B cell (primary cell): ENCODE data around the gene AKT3. TPM values are rescaled to one million over a fixed set of nuclear protein-coding genes. Genes with fewer than 3 reads are reported as not detected.

Experiments used
- ATAC-seq: fragments of 200-7000 bp; cut with Tn5 transposase; one replicate; pipeline ENCODE4 v1.10.0; 2021; ENCODE audit warnings: low read depth, mild to moderate bottlenecking, moderate number of reproducible peaks, moderate library complexity
- CTCF ChIA-PET: fragments of 350-600 bp; sonication (Branson Sonifier 250); formaldehyde crosslinking; loops from one replicate; lab custom pipeline; 2021; ENCODE audit warnings: antibody characterized with exemption, inconsistent platforms; lab: Charles Lee
- POLR2A ChIA-PET: fragments of 350-600 bp; sonication (Branson Sonifier 250); formaldehyde crosslinking; loops from one replicate; lab custom pipeline; 2021; ENCODE audit warnings: antibody characterized with exemption; lab: Charles Lee
- DNase-seq: peaks from one replicate; pipeline ENCODE4 v3.0.0; 2013
- H2AFZ ChIP-seq: 2 replicates; pipeline ENCODE4 v1.6.1; 2012; ENCODE audit warnings: mild to moderate bottlenecking, low read depth, low read length; ENCODE audit not compliant: insufficient read depth, poor library complexity, severe bottlenecking
- H3K27ac ChIP-seq, 2 donors: 1 replicate in 1 of 2; 2 replicates in 1 of 2; pipeline ENCODE4 v1.5.1; 2012 to 2013; ENCODE audit warnings: low read length in 2 of 2, mild to moderate bottlenecking in 2 of 2, moderate library complexity in 1 of 2
- H3K27me3 ChIP-seq, 4 experiments: fragments of 200-600 bp in 1 of 4; sonication (generic) in 1 of 4; replicated peaks in 1 of 4; 1 replicate in 2 of 4; 2 replicates in 2 of 4; pipeline versions ENCODE4 v1.6.1 to v1.7.0; 2013 to 2016; ENCODE audit warnings: low read length in 3 of 4, mild to moderate bottlenecking in 2 of 4, mixed read lengths in 1 of 4, moderate library complexity in 1 of 4; ENCODE audit not compliant: insufficient read depth in 4 of 4, control insufficient read depth in 3 of 4; ENCODE audit errors: control extremely low read depth in 1 of 4
- H3K36me3 ChIP-seq, 2 experiments: replicated peaks in 1 of 2; 1 replicate in 1 of 2; 2 replicates in 1 of 2; pipeline versions ENCODE4 v1.6.1 to v1.7.1; 2013; ENCODE audit warnings: low read length in 1 of 2; ENCODE audit not compliant: insufficient read depth in 2 of 2, control insufficient read depth in 1 of 2; ENCODE audit errors: control extremely low read depth in 1 of 2, extremely low read depth in 1 of 2
- H3K4me1 ChIP-seq, 2 donors: fragments of 200-600 bp in 1 of 2; sonication (generic) in 1 of 2; 1 replicate in 1 of 2; 2 replicates in 1 of 2; pipeline versions ENCODE4 v1.5.1 to v1.6.1; 2013 to 2017; ENCODE audit warnings: low read length in 2 of 2; ENCODE audit not compliant: control insufficient read depth in 2 of 2, insufficient read depth in 2 of 2
- H3K4me2 ChIP-seq: replicated peaks from 2 replicates; pipeline ENCODE3; 2012; ENCODE audit warnings: mild to moderate bottlenecking, low read depth, low read length; ENCODE audit not compliant: poor library complexity, severe bottlenecking
- H3K4me3 ChIP-seq, 5 experiments: fragments of 200-600 bp in 1 of 5; sonication (generic) in 1 of 5; 1 replicate in 3 of 5; 2 replicates in 2 of 5; pipeline versions ENCODE4 v1.5.1 to v1.7.0; 2011 to 2016; ENCODE audit warnings: low read length in 4 of 5, mild to moderate bottlenecking in 4 of 5, low read depth in 2 of 5, control low read depth in 1 of 5, moderate library complexity in 1 of 5; ENCODE audit not compliant: insufficient read depth in 1 of 5; ENCODE audit errors: control extremely low read depth in 1 of 5, extremely low read depth in 1 of 5
- H3K79me2 ChIP-seq: fragments of 200-600 bp; sonication (generic); one replicate; pipeline ENCODE4 v1.6.0; 2016; ENCODE audit warnings: low read length; ENCODE audit not compliant: control insufficient read depth, insufficient read depth
- H3K9ac ChIP-seq: fragments of 200-600 bp; sonication (generic); 2 replicates; pipeline ENCODE4 v1.6.1; 2017; ENCODE audit warnings: mild to moderate bottlenecking, low read length, moderate library complexity
- H3K9me3 ChIP-seq, 3 donors: one replicate each; pipeline versions ENCODE4 v1.6.1 to v1.7.1; 2013; ENCODE audit warnings: low read length in 2 of 3; ENCODE audit not compliant: control insufficient read depth in 2 of 3, insufficient read depth in 1 of 3; ENCODE audit errors: control extremely low read depth in 1 of 3
- H4K20me1 ChIP-seq: 2 replicates; pipeline ENCODE4 v1.6.0; 2012; ENCODE audit warnings: mild to moderate bottlenecking, low read length; ENCODE audit not compliant: insufficient read depth, control insufficient read depth, poor library complexity, severe bottlenecking
- H3K27ac Mint-ChIP-seq: one replicate; pipeline ENCODE4 v1.8.0; 2021; ENCODE audit warnings: mixed read lengths
- H3K27me3 Mint-ChIP-seq: one replicate; pipeline ENCODE4 v1.8.0; 2021; ENCODE audit warnings: mixed read lengths
- H3K4me1 Mint-ChIP-seq: one replicate; pipeline ENCODE4 v1.8.0; 2021; ENCODE audit warnings: mixed read lengths
- H3K4me3 Mint-ChIP-seq: one replicate; pipeline ENCODE4 v1.8.0; 2021; ENCODE audit warnings: mixed read lengths
- H3K9me3 Mint-ChIP-seq: one replicate; pipeline ENCODE4 v1.8.0; 2022; ENCODE audit warnings: mixed read lengths; ENCODE audit not compliant: insufficient read depth
- EZH2 ChIP-seq: IDR thresholded peaks from 2 replicates; pipeline ENCODE4 v1.6.1; 2012; ENCODE audit warnings: borderline replicate concordance, low read depth, mild to moderate bottlenecking, moderate library complexity, low read length; ENCODE audit not compliant: insufficient read depth, poor library complexity, severe bottlenecking
- WGBS: methylation state at CpG from one replicate; pipeline ENCODE4 v1.1.5; 2013; ENCODE audit warnings: missing lambda C conversion rate; ENCODE audit not compliant: insufficient coverage; 5-methylcytosine and 5-hydroxymethylcytosine counted together
- intact Hi-C: fragments of 100-400 bp; cut with micrococcal nuclease; formaldehyde crosslinking; loops from one replicate; pipeline ENCODE4 v1.10.0; 2022
- polyA plus RNA-seq: library from polyadenylated mRNA; depleted of rRNA; stranded (reverse); fragments of >200 nt; gene quantifications from 2 replicates; pipeline ENCODE4 v1.2.3, GENCODE V29; 2012
- total RNA-seq, 2 donors: library from RNA; stranded (reverse); fragments of 120-200 nt in 1 of 2; gene quantifications; 1 replicate in 1 of 2; 2 replicates in 1 of 2; pipeline versions ENCODE4 v1.2.3 to v1.2.4, GENCODE V29; 2013 to 2022
- TF ChIP-seq, protein P1 (sequence below): fragments of 200-600 bp; IDR thresholded peaks from one replicate; pipeline ENCODE4 v1.8.0; 2022; ENCODE audit warnings: antibody characterized with exemption, mild to moderate bottlenecking

Gene AKT3
- total and polyA plus RNA-seq, 2 donors (not counting 1 experiment from before 2014, with no cell fraction given), result 4.4 to 148 TPM

GRCh38 chr1:243848165-243848857, 1.7 kb downstream of the AKT3 start:
- DNase-seq (no peak), ATAC-seq (no peak)
- Mint-ChIP-seq H3K4me1 (peaks cover 41% of the 10 kb centered on the region), H3K4me3 (peak overlapping the region; percentile 96), H3K27ac (peak overlapping the region; percentile 97), H3K9me3 (no peaks in the 10 kb centered on the region), H3K27me3 (peaks cover under 1% of the 10 kb centered on the region)
- Histone ChIP-seq H3K9me3 (no peaks in the 10 kb centered on the region), H3K79me2 (peaks cover 10% of the 10 kb centered on the region), H2AFZ (peak overlapping the region; percentile 70), H3K9ac (peak overlapping the region; percentile 94), H3K4me2 (peak overlapping the region; percentile 86), H3K27me3 (no peaks in the 10 kb centered on the region), H4K20me1 (no peaks in the 10 kb centered on the region), H3K27ac (peak overlapping the region; percentile 39 to 98), H3K36me3 (no peaks in the 10 kb centered on the region), H3K4me1 (peaks cover 13 to 14% of the 10 kb centered on the region in 2 donors), H3K4me3 (peak overlapping the region in 4 of 5 experiments; percentile 70 to 82 (median 77))
- WGBS, result no CpG with 5 or more reads among the region's 5 CpGs
- POLR2A ChIA-PET, result interaction anchor here (0.5 to 1.2 kb wide), 3 partner anchors 200 to 476 kb away, joined by 3 to 4 read pairs (median 3); no protein-coding TSS in a partner anchor
- TF ChIP-seq, protein P1, sequence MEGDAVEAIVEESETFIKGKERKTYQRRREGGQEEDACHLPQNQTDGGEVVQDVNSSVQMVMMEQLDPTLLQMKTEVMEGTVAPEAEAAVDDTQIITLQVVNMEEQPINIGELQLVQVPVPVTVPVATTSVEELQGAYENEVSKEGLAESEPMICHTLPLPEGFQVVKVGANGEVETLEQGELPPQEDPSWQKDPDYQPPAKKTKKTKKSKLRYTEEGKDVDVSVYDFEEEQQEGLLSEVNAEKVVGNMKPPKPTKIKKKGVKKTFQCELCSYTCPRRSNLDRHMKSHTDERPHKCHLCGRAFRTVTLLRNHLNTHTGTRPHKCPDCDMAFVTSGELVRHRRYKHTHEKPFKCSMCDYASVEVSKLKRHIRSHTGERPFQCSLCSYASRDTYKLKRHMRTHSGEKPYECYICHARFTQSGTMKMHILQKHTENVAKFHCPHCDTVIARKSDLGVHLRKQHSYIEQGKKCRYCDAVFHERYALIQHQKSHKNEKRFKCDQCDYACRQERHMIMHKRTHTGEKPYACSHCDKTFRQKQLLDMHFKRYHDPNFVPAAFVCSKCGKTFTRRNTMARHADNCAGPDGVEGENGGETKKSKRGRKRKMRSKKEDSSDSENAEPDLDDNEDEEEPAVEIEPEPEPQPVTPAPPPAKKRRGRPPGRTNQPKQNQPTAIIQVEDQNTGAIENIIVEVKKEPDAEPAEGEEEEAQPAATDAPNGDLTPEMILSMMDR, result no peak
- no peak for TF ChIP-seq EZH2
- intact Hi-C loops, result loop anchor here (5.0 kb wide), 2 partner anchors 121 to 804 kb away; partner anchors contain the start of gene DESI2
- CTCF ChIA-PET, result no interaction called here

DNA sequence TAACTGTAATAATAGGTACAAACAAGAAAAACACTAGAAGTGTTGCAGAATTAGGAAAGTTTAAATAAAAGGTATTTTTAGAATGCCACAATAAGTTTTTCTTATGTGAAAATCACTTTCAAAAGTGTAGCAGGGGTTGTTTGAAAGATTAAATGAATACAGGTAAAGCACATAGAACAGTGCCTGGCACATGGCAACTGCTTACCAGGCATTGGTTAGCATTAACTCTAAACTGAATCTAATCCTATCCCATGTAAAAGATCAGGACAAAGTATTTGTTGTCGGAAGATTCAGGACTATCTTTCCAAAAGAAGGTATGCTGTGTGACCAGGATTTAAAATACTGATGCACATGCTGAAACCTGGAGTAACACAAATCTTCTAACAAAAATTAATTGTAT, 3.3 kb downstream of the AKT3 start:
- CTCF ChIA-PET, result no interaction called here

More for the DNA sequence above, 3.3 kb downstream of the AKT3 start:
- no CpG with 5 or more reads among the region's 1 CpG for WGBS
- intact Hi-C loops, result loop anchor here (5.0 kb wide), 2 partner anchors 119 to 806 kb away; partner anchors contain the start of gene DESI2
- Mint-ChIP-seq H3K27me3 (no peaks in the 10 kb centered on the region), H3K27ac (no peak overlapping the region), H3K9me3 (no peaks in the 10 kb centered on the region), H3K4me1 (peaks cover 49% of the 10 kb centered on the region), H3K4me3 (no peak overlapping the region)
- H3K27me3 ChIP-seq, result no peaks in the 10 kb centered on the region
- peaks cover 13 to 14% of the 10 kb centered on the region in 2 donors for H3K4me1 ChIP-seq
- no peak overlapping the region for H3K4me3 ChIP-seq
- peaks cover 17% of the 10 kb centered on the region for H3K79me2 ChIP-seq
- H3K36me3 ChIP-seq, result no peaks in the 10 kb centered on the region
- DNase-seq (no peak), ATAC-seq (no peak)
- H4K20me1 ChIP-seq, result no peaks in the 10 kb centered on the region
- TF ChIP-seq EZH2, result no peak
- TF ChIP-seq, protein P1, result no peak
- H3K9me3 ChIP-seq, result no peaks in the 10 kb centered on the region
- peak overlapping the region in 1 of 2 donors; percentile 9 for H3K27ac ChIP-seq
- POLR2A ChIA-PET, result no interaction called here
- no peak overlapping the region for H2AFZ ChIP-seq
- H3K9ac ChIP-seq, result no peak overlapping the region
- no peak overlapping the region for H3K4me2 ChIP-seq
